ENCODE measurements around the gene DLG2. TPM values are rescaled to one million over a fixed set of nuclear protein-coding genes. Genes with fewer than 3 reads are reported as not detected.
"Not testable (repeated sequence)": the region's sequence is repeated elsewhere in the genome, so short reads cannot be mapped to it uniquely, and the experiment has no call there.

Gene DLG2
- total and polyA plus RNA-seq, 7 donors: 0.23 to 5.3 (median 3.4) TPM

GRCh38 chr11:85385111-85385510 is 242.0 kb downstream of the DLG2 start:
- no peaks in the 10 kb centered on the region for H3K4me1 ChIP-seq
- no peaks in the 10 kb centered on the region for H3K36me3 ChIP-seq (ENCODE audit: insufficient read depth in 1 of 2, low read depth in 1 of 2)
- TF ChIP-seq, protein P1, sequence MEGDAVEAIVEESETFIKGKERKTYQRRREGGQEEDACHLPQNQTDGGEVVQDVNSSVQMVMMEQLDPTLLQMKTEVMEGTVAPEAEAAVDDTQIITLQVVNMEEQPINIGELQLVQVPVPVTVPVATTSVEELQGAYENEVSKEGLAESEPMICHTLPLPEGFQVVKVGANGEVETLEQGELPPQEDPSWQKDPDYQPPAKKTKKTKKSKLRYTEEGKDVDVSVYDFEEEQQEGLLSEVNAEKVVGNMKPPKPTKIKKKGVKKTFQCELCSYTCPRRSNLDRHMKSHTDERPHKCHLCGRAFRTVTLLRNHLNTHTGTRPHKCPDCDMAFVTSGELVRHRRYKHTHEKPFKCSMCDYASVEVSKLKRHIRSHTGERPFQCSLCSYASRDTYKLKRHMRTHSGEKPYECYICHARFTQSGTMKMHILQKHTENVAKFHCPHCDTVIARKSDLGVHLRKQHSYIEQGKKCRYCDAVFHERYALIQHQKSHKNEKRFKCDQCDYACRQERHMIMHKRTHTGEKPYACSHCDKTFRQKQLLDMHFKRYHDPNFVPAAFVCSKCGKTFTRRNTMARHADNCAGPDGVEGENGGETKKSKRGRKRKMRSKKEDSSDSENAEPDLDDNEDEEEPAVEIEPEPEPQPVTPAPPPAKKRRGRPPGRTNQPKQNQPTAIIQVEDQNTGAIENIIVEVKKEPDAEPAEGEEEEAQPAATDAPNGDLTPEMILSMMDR (IDR thresholded peaks at IDR 0.05): no peak
- ATAC-seq (no peak), DNase-seq (no peak)
- H3K4me3 ChIP-seq: no peak overlapping the region
- H3K9me3 ChIP-seq: no peaks in the 10 kb centered on the region
- H3K27ac ChIP-seq: no peak overlapping the region
- WGBS, 3 donors: 17 to 37% (median 23%) methylated on average over 1 of the region's 1 CpG
- intact Hi-C loops (cut with DNase I): no loop called here
- no peaks in the 10 kb centered on the region for H3K27me3 ChIP-seq (ENCODE audit: insufficient read depth in 3 of 3, low read length in 2 of 3)

DNA sequence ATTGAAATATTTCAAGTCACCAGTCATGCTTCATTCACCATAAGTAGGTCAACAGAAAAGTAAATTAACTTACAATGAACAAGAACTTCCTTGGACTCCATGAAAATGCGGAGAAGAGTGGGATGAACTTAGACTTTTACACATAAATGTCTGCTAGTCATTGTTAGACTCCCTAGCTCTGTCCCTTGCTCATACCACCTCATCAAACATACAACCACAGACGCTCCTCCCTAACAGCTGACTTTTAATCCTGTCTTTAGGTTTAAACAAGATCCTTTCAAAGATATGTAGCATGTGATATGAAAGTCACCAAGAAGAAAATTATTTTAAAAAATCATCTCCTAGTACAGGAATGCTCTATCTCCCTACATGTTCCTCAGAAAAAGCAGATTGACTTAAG is 248.1 kb downstream of the DLG2 start:
- 85 to 92% (median 89%) methylated on average over 2 of the region's 2 CpGs for WGBS, 3 donors
- intact Hi-C loops (cut with DNase I): no loop called here

DNA sequence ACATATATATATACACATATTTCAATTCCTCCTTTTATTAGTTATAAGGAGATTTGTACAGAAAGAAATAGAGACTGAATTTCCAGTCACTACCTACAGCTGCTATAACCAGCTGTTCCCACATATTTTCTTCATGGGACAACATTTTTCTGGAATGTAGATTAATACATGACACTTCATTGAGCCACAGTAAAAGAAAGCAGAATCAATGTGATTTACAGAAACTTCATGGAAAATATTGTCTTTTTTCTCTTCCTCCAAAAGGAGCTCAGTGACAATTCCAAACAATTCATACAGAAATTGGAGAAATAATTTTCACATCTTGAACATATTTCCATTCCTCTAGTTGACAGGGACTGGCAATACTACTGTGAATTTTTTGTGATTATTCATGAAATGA is 249.2 kb downstream of the DLG2 start:
- TF ChIP-seq, protein P1 (IDR thresholded peaks at IDR 0.05): no peak
- intact Hi-C loops (cut with DNase I): no loop called here
- ATAC-seq (no peak), DNase-seq (no peak)
- no peak overlapping the region for H3K4me3 ChIP-seq
- H3K4me1 ChIP-seq: no peaks in the 10 kb centered on the region
- no peaks in the 10 kb centered on the region for H3K36me3 ChIP-seq (ENCODE audit: insufficient read depth in 1 of 2, low read depth in 1 of 2)
- H3K9me3 ChIP-seq: no peaks in the 10 kb centered on the region
- no peak overlapping the region for H3K27ac ChIP-seq
- no peaks in the 10 kb centered on the region for H3K27me3 ChIP-seq (ENCODE audit: insufficient read depth in 3 of 3, low read length in 2 of 3)

More for the DNA sequence above, 248.1 kb downstream of the DLG2 start:
- DNase-seq: no peak
- H3K4me1 ChIP-seq: no peaks in the 10 kb centered on the region
- ATAC-seq: no peak
- H3K36me3 ChIP-seq (ENCODE audit: insufficient read depth in 1 of 2, low read depth in 1 of 2): no peaks in the 10 kb centered on the region
- no peaks in the 10 kb centered on the region for H3K27me3 ChIP-seq (ENCODE audit: insufficient read depth in 3 of 3, low read length in 2 of 3)
- TF ChIP-seq, protein P1 (IDR thresholded peaks at IDR 0.05): no peak
- no peak overlapping the region for H3K4me3 ChIP-seq
- H3K9me3 ChIP-seq: no peaks in the 10 kb centered on the region
- no peak overlapping the region for H3K27ac ChIP-seq

DNA sequence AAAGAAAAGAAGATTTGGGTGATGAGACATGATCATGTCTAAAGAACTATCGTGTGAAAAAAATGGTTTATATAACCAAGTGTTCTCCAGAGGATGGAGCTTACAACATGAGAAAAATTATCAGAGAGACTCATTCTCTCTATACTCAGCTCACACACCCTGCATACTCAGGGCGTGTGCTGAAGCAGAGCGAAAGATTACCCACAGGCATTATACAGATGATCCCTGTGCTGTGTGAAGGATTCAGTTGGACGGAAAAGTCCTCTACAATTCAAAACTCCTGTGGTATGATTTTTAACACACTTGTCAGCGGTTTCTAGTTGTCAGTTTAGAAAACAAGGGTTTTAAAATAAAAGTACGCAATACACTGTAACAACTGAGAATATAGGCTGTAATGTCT is 267.3 kb downstream of the DLG2 start:
- intact Hi-C loops (cut with DNase I): no loop called here
- H3K4me1 ChIP-seq: no peaks in the 10 kb centered on the region
- H3K27me3 ChIP-seq (ENCODE audit: insufficient read depth in 3 of 3, low read length in 2 of 3): no peaks in the 10 kb centered on the region
- no peaks in the 10 kb centered on the region for H3K9me3 ChIP-seq
- ATAC-seq (no peak), DNase-seq (no peak)
- TF ChIP-seq, protein P1 (IDR thresholded peaks at IDR 0.05): no peak
- no peaks in the 10 kb centered on the region for H3K36me3 ChIP-seq (ENCODE audit: insufficient read depth in 1 of 2, low read depth in 1 of 2)
- no peak overlapping the region for H3K4me3 ChIP-seq
- no peak overlapping the region for H3K27ac ChIP-seq
- WGBS, 3 donors: 88 to 91% (median 88%) methylated on average over 6 of the region's 6 CpGs

DNA sequence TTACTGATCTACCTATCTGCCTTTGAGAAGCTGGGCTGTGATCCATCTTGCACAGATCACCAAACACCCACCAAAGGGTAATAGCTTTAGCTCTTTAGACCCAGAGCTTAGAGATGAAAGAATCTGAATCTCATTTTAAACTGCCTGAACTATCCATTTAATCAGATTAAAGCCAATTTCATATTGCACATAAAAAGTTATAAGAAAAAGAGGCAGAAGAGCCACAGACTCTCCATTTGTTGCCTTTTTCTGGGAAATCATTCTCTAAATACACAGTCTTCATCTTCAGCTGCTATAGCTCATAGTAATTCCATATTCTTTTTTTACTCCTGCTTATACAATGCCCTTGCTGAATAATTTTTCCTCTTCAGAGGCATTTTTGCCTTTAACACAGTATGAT is 271.2 kb downstream of the DLG2 start:
- Histone ChIP-seq H3K27ac (no peak overlapping the region), H3K4me1 (no peaks in the 10 kb centered on the region), H3K36me3 (ENCODE audit: insufficient read depth in 1 of 2, low read depth in 1 of 2) (no peaks in the 10 kb centered on the region), H3K9me3 (no peaks in the 10 kb centered on the region), H3K27me3 (ENCODE audit: insufficient read depth in 3 of 3, low read length in 2 of 3) (no peaks in the 10 kb centered on the region), H3K4me3 (no peak overlapping the region)
- no peak for DNase-seq
- ATAC-seq: no peak
- TF ChIP-seq, protein P1 (IDR thresholded peaks at IDR 0.05): no peak
- intact Hi-C loops (cut with DNase I): no loop called here

DNA sequence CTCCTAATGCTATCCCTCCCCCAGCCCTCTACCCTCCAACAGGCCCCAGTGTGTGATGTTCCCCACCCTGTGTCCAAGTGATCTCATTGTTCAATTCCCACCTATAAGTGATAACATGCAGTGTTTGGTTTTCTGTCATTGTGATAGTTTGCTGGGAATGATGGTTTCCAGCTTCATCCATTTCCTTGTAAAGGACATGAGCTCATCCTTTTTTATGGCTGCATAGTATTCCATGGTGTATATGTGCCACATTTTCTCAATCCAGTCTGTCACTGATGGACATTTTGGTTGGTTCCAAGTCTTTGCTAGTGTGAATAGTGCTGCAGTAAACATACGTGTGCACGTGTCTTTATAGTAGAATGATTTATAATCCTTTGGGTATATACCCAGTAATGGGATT is 277.6 kb downstream of the DLG2 start:
- H3K27me3 ChIP-seq (ENCODE audit: insufficient read depth in 3 of 3, low read length in 2 of 3); ATAC-seq; H3K36me3 ChIP-seq (ENCODE audit: insufficient read depth in 1 of 2, low read depth in 1 of 2); H3K4me1 ChIP-seq; H3K9me3 ChIP-seq; H3K27ac ChIP-seq; intact Hi-C loops (cut with DNase I); H3K4me3 ChIP-seq; DNase-seq: not testable (repeated sequence)
- 90 to 95% (median 92%) methylated on average over 2 of the region's 2 CpGs for WGBS, 3 donors
